CD4-positive, alpha-beta T cell treated with Interleukin-1 beta for 1 hour (primary cell): Measurements from ENCODE around the gene KLHDC8A.
"Not testable (repeated sequence)": the region's sequence is repeated elsewhere in the genome, so short reads cannot be mapped to it uniquely, and the experiment has no call there.

Source experiments
- DNase-seq, 2 donors: peaks; one replicate each; pipeline ENCODE4 v3.0.0-alpha.2; 2020 to 2022

KLHDC8A gene

GRCh38 chr1:205317311-205317917 is 39.3 kb downstream of the KLHDC8A start:
- no peak for DNase-seq

DNA sequence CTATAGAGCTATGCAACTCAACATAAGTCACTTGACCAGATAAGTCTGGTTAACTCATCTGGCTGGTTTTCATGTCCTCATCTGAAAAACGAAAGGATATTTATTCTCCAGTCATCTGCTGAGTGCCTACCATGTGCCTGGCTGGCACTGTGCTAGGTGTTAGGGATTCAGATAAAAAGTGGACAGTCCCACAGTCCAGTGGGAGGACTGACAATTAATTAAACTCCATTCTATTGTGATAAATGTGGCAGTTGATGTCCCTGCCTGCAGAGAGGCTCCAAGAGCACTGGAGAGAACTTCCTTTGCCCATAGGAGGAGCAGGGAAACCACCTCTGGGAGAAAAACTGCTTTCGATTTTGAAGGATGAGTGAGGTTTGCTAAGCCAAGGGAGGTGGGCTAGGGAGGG is 40.6 kb downstream of the KLHDC8A start:
- DNase-seq = no peak

- peak in 1 of 2 donors; percentile 17 for DNase-seq
Observed at GRCh38 chr1:205315008-205315618, 41.6 kb downstream of the KLHDC8A start.

GRCh38 chr1:205313563-205314308 is 43.0 kb downstream of the KLHDC8A start:
- peak; percentile 35 to 63 for DNase-seq

GRCh38 chr1:205312866-205313562 is 43.7 kb downstream of the KLHDC8A start:
- DNase-seq = no peak

DNA sequence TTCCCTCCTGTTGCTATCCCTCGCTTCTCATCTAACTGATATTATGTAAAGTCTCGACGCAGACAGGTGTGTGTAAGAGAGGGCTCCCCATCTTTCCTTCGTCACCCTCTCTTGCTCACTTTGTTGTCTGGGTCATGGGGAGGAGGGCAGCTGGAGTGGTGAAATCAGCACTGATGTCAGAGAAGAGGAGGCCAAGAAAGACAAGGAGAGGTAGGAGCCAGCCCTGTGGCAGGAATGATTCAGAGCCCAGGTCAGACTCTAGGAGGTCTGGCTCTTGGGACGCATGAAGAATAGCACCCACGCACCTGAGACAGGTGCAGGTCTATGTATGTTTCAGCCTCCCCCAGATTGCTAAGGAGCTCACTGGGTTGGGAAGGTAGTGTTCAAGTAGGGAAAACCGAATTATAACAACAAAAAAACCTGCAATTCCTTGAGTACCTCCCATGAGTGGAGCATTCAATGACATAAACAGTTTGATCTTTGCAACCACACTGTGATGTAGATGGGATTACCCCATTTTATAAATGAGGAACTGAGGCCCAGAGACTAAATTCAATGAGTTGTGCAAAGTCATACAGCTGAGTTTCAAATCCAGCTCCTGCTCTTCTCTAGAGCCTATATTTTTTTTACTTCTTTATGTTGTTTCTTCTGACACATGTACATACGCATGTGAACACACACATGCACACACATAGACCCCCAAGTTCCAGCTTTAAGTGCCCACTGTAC is 45.6 kb downstream of the KLHDC8A start:
- DNase-seq = peak in 1 of 2 donors; percentile 31

GRCh38 chr1:205309741-205310140 is 47.0 kb downstream of the KLHDC8A start:
- DNase-seq = no peak

DNA sequence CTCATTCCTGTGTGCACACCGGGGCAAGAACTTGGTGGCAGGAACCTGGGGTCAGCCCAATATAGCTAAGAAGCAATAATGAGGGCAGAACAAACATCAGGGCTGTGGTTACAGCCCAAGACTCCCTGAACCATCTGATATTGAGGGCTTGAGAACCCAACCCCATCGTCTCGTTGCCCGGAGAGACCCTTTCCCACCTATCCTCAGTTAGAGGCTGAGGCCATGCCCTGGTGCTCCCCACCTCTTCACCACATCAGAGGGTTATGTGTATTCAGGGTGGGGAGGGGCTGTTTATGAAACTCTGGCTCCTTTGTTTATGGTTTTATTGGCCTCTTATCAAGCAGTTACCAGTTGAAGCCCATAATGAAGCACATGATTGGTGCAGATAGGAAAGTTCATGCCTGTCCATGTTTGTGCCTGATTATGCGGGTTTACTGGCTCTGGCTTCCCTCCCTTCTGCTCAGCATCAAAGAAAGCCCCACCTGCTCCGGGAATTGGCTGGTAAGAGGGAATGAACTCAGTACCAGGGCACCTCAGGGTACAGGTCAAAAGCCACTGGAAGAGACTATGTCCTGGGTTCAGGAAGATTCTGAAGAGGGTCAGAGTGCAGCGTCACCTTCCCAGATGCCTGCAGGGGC is 49.7 kb downstream of the KLHDC8A start:
- no peak for DNase-seq

- no peak for DNase-seq
Observed at GRCh38 chr1:205304695-205305070, 52.0 kb downstream of the KLHDC8A start.

GRCh38 chr1:205304046-205304694 is 52.6 kb downstream of the KLHDC8A start:
- no peak for DNase-seq

- no peak for DNase-seq
Observed at GRCh38 chr1:205303247-205303888, 53.4 kb downstream of the KLHDC8A start.

- DNase-seq = no peak
Observed at GRCh38 chr1:205301842-205302588, 54.7 kb downstream of the KLHDC8A start.

GRCh38 chr1:205301205-205301821 is 55.4 kb downstream of the KLHDC8A start:
- DNase-seq = no peak

DNA sequence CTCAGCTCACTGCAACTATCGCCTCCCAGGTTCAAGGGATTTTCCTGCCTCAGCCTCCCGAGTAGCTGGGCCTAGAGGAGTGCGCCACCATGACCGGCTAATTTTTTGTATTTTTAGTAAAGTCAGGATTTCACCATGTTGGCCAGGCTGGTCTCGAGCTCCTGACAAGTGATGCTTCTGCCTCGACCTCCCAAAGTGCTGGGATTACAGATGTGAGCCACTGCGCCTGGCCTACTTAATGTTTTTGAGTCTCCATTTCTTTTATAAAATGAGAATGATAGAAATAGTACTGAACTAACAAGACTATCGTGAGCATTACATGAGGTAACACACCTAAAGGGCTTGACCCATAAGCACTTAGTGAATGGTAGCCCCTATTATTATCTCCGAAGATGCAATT is 56.6 kb downstream of the KLHDC8A start:
- no peak for DNase-seq

- DNase-seq = no peak
Observed at GRCh38 chr1:205298191-205298994, 58.3 kb downstream of the KLHDC8A start.

GRCh38 chr1:205297546-205298177 is 59.1 kb downstream of the KLHDC8A start:
- DNase-seq = not testable (repeated sequence)

DNA sequence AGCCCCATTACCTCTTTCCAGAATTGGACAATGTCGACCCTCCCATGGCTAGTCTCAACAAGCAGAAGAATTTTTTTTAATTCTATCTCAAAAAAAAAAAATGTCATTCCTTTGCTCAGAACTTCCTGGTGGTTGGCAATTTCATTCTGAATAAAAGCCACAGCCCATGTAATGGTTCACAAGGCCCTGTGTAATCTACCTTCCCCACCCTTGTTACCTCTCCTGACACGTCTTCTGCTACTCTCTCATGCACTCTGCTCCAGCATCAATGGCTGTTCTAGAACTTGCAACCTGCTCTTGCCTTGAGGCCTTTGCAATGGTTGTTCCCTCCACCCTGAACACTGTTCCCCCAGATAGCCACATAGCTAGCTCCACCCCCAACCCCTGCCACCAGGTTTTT is 60.6 kb downstream of the KLHDC8A start:
- DNase-seq = no peak

DNA sequence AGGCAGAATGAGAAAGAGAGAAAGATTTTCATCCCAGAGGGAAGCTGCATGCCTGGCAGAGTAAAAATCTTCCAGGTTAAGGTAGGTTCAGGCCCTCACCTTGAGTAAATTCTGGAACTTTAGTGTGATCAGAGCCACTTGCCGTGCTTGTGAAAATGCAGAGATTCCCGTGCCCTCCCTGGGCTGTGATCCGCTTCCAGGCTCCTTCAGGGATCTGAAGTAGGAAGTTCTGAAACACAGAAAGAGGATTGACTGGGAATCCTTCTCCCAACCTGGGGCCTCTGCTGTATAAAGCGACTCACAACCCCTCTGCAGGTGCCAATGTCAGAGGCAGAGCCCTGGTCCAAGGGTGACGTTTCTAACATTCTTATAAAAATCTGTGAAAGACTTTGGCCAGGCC is 61.8 kb downstream of the KLHDC8A start:
- no peak for DNase-seq
